Inflammatory macrophage treated with lipopolysaccharide for 4 hours (primary cell): ENCODE data around the gene PPARA.
"Not testable (repeated sequence)": the region's sequence is repeated elsewhere in the genome, so short reads cannot be mapped to it uniquely, and the experiment has no call there.

ENCODE experiments used
- DNase-seq: peaks from one replicate; pipeline ENCODE4 v3.0.0-alpha.2; 2020

Gene PPARA

GRCh38 chr22:46128606-46129005 is 21.7 kb upstream of the PPARA start:
- no peak for DNase-seq

- peak; percentile 86 for DNase-seq
These were observed 20.8 kb upstream of the PPARA start for GRCh38 chr22:46129390-46130041.

GRCh38 chr22:46131151-46131587 is 19.2 kb upstream of the PPARA start:
- DNase-seq: no peak

GRCh38 chr22:46132193-46132829 is 18.0 kb upstream of the PPARA start:
- not testable (repeated sequence) for DNase-seq

GRCh38 chr22:46132830-46133587 is 17.3 kb upstream of the PPARA start:
- no peak for DNase-seq

GRCh38 chr22:46133588-46133855 is 16.8 kb upstream of the PPARA start:
- no peak for DNase-seq

- no peak for DNase-seq
These were observed 16.1 kb upstream of the PPARA start for GRCh38 chr22:46134111-46134705.

GRCh38 chr22:46135611-46136485 is 14.5 kb upstream of the PPARA start:
- no peak for DNase-seq

- DNase-seq: no peak
These were observed 13.7 kb upstream of the PPARA start for GRCh38 chr22:46136486-46137217.

- no peak for DNase-seq
These were observed 13.0 kb upstream of the PPARA start for GRCh38 chr22:46137218-46137766.

- DNase-seq: no peak
These were observed 12.1 kb upstream of the PPARA start for GRCh38 chr22:46138058-46138797.

- DNase-seq: not testable (repeated sequence)
These were observed 10.9 kb upstream of the PPARA start for GRCh38 chr22:46139417-46139816.

- DNase-seq: no peak
These were observed 10.4 kb upstream of the PPARA start for GRCh38 chr22:46139895-46140350.

GRCh38 chr22:46140989-46141928 is 9.1 kb upstream of the PPARA start:
- no peak for DNase-seq

- DNase-seq: no peak
These were observed 7.5 kb upstream of the PPARA start for GRCh38 chr22:46142548-46143490.

GRCh38 chr22:46143491-46144147 is 6.7 kb upstream of the PPARA start:
- no peak for DNase-seq

- DNase-seq: no peak
These were observed 4.9 kb upstream of the PPARA start for GRCh38 chr22:46145361-46145851.

- DNase-seq: no peak
These were observed 4.4 kb upstream of the PPARA start for GRCh38 chr22:46145896-46146295.
